GM18507 (cell line): ENCODE data around the gene PLCB1.
"Not testable (repeated sequence)": the region's sequence is repeated elsewhere in the genome, so short reads cannot be mapped to it uniquely, and the experiment has no call there.

Experiments used
- DNase-seq: peaks from one replicate; pipeline ENCODE4 v3.0.0; 2011; ENCODE audit warnings: low read depth; ENCODE audit not compliant: insufficient read length; ENCODE audit errors: extremely low spot score
- FAIRE-seq: peaks from 2 replicates; lab custom pipeline; 2011; peaks lifted over from hg19 to GRCh38; lab: Jason Lieb, UNC

The PLCB1 gene

GRCh38 chr20:8355453-8355852, 223.4 kb downstream of the PLCB1 start:
- no peak for FAIRE-seq
- DNase-seq = no peak

- no peak for DNase-seq
- no peak for FAIRE-seq
Observed at GRCh38 chr20:8356806-8357205, 224.7 kb downstream of the PLCB1 start.

- DNase-seq = no peak
- no peak for FAIRE-seq
Observed at GRCh38 chr20:8357703-8358102, 225.6 kb downstream of the PLCB1 start.

GRCh38 chr20:8360035-8360434, 228.0 kb downstream of the PLCB1 start:
- no peak for FAIRE-seq
- no peak for DNase-seq

- no peak for DNase-seq
- FAIRE-seq = no peak
Observed at GRCh38 chr20:8361006-8361652, 229.1 kb downstream of the PLCB1 start.

GRCh38 chr20:8361779-8362178, 229.7 kb downstream of the PLCB1 start:
- no peak for FAIRE-seq
- DNase-seq = no peak

- DNase-seq = no peak
- no peak for FAIRE-seq
Observed at GRCh38 chr20:8362457-8362856, 230.4 kb downstream of the PLCB1 start.

- DNase-seq = no peak
- FAIRE-seq = no peak
Observed at GRCh38 chr20:8363970-8364733, 232.1 kb downstream of the PLCB1 start.

GRCh38 chr20:8364734-8365078, 232.6 kb downstream of the PLCB1 start:
- FAIRE-seq (no peak), DNase-seq (no peak)

GRCh38 chr20:8365634-8366033, 233.6 kb downstream of the PLCB1 start:
- DNase-seq = no peak
- no peak for FAIRE-seq

GRCh38 chr20:8366303-8366923, 234.3 kb downstream of the PLCB1 start:
- FAIRE-seq = no peak
- no peak for DNase-seq

- DNase-seq (no peak), FAIRE-seq (no peak)
Observed at GRCh38 chr20:8367689-8368088, 235.6 kb downstream of the PLCB1 start.

GRCh38 chr20:8368670-8369069, 236.6 kb downstream of the PLCB1 start:
- DNase-seq = no peak
- FAIRE-seq = no peak

- DNase-seq (no peak), FAIRE-seq (no peak)
Observed at GRCh38 chr20:8369311-8369710, 237.2 kb downstream of the PLCB1 start.

GRCh38 chr20:8370774-8371173, 238.7 kb downstream of the PLCB1 start:
- FAIRE-seq = no peak
- no peak for DNase-seq

- no peak for DNase-seq
- no peak for FAIRE-seq
Observed at GRCh38 chr20:8372824-8373380, 240.8 kb downstream of the PLCB1 start.

GRCh38 chr20:8373579-8373978, 241.5 kb downstream of the PLCB1 start:
- FAIRE-seq = no peak
- no peak for DNase-seq

GRCh38 chr20:8375898-8376297, 243.8 kb downstream of the PLCB1 start:
- FAIRE-seq (no peak), DNase-seq (no peak)

GRCh38 chr20:8376940-8377339, 244.9 kb downstream of the PLCB1 start:
- no peak for FAIRE-seq
- no peak for DNase-seq

- DNase-seq, FAIRE-seq: not testable (repeated sequence)
Observed at GRCh38 chr20:8379125-8379524, 247.1 kb downstream of the PLCB1 start.

GRCh38 chr20:8385247-8385646, 253.2 kb downstream of the PLCB1 start:
- DNase-seq = no peak
- no peak for FAIRE-seq
